ENCODE data around the gene COX20.
"Not testable (repeated sequence)": the region's sequence is repeated elsewhere in the genome, so short reads cannot be mapped to it uniquely, and the experiment has no call there.

COX20 gene

GRCh38 chr1:244794071-244794470 lies 41.4 kb upstream of the COX20 start:
- no peak for TF ChIP-seq CTCF (IDR thresholded peaks at IDR 0.05; ENCODE audit: borderline replicate concordance, insufficient read depth, low read depth, low read length)
- H3K4me3 ChIP-seq (ENCODE audit: low read depth, low read length) = no peak overlapping the region

GRCh38 chr1:244794516-244794915 lies 40.9 kb upstream of the COX20 start:
- not testable (repeated sequence) for H3K4me3 ChIP-seq (ENCODE audit: low read depth, low read length)

GRCh38 chr1:244796719-244797406 lies 38.6 kb upstream of the COX20 start:
- TF ChIP-seq CTCF (IDR thresholded peaks at IDR 0.05; ENCODE audit: borderline replicate concordance, insufficient read depth, low read depth, low read length) = peak; percentile 67
- no peak overlapping the region for H3K4me3 ChIP-seq (ENCODE audit: low read depth, low read length)

- TF ChIP-seq CTCF (IDR thresholded peaks at IDR 0.05; ENCODE audit: borderline replicate concordance, insufficient read depth, low read depth, low read length) = no peak
- H3K4me3 ChIP-seq (ENCODE audit: low read depth, low read length) = no peak overlapping the region
These were observed 34.6 kb upstream of the COX20 start for GRCh38 chr1:244800821-244801220.

- H3K4me3 ChIP-seq (ENCODE audit: low read depth, low read length) = no peak overlapping the region
- peak; percentile 53 for TF ChIP-seq CTCF (IDR thresholded peaks at IDR 0.05; ENCODE audit: borderline replicate concordance, insufficient read depth, low read depth, low read length)
These were observed 34.2 kb upstream of the COX20 start for GRCh38 chr1:244801246-244801645.

GRCh38 chr1:244802041-244802440 lies 33.4 kb upstream of the COX20 start:
- H3K4me3 ChIP-seq (ENCODE audit: low read depth, low read length) = no peak overlapping the region
- TF ChIP-seq CTCF (IDR thresholded peaks at IDR 0.05; ENCODE audit: borderline replicate concordance, insufficient read depth, low read depth, low read length) = no peak

- TF ChIP-seq CTCF (IDR thresholded peaks at IDR 0.05; ENCODE audit: borderline replicate concordance, insufficient read depth, low read depth, low read length) = no peak
- H3K4me3 ChIP-seq (ENCODE audit: low read depth, low read length) = no peak overlapping the region
These were observed 32.8 kb upstream of the COX20 start for GRCh38 chr1:244802556-244803239.
